Measurements from ENCODE around the gene MRPS5.

DNA sequence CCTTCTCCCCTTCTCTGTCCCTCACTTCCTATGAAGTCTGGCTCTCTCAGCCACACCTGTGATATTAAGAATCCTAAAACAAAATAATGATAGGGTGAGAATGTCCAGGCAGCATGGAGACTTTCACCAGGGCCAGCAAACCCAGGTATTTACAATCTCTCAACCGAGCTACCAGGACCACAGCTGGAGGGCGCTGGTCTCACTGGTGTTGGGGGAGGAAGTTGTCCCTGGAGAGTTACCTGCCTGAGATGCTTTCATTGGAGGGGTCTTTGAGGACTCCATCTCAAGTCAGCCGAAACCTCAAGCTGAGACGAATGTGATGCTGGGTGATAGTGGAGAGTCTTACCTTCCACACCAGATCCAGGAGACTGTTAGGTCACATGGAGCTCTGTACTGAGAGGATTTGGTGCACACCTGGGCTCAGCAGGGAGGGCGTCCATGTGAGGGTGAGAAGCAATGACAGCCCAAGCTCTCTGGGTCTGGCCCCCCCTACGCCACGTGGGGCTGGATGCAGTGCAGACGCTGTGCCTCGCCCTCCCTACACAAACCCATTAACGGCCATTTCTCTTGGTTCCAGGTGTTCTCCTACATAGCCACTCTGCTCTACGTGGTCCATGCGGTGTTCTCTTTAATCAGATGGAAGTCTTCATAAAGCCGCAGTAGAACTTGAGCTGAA lies 68.7 kb downstream of the MRPS5 start:
- TF ChIP-seq POLR2AphosphoS5 (IDR thresholded peaks at IDR 0.05; ENCODE audit: low read depth, low read length) (no peak), POLR2A (IDR thresholded peaks at IDR 0.05; ENCODE audit: low read depth, low read length) (no peak), TAF1 (IDR thresholded peaks at IDR 0.05; ENCODE audit: borderline replicate concordance, low read depth, low read length) (no peak)
